ENCODE measurements around the gene HBEGF. TPM values are rescaled to one million over a fixed set of nuclear protein-coding genes. Genes with fewer than 3 reads are reported as not detected.

The HBEGF gene
- total and polyA plus RNA-seq, 4 donors: 0.60 to 1.0 (median 0.78) TPM

DNA sequence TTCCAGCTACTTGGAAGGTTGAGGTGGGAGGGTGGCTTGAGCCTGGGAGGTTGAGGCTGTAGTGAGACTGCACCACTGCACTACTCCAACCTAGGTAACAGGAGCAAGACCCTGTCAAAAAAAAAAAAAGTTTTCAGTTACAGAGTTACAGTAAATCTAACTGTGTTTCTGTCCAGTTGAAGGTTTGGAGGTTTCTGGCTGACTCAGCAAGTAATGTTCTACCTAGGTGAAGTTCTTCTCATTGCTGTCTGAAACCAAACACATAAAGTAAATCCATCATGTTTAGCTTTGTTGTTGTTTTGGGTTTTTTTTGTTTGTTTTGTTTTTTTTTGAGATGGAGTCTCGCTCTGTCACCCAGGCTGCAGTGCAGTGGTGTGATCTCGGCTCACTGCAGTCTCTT, 47.3 kb upstream of the HBEGF start:
- Histone ChIP-seq H3K4me3 (ENCODE audit: low read depth in 1 of 3, low read length in 3 of 3) (no peak overlapping the region), H3K27me3 (ENCODE audit: control insufficient read depth in 4 of 4, insufficient read depth in 4 of 4, low read length in 3 of 4) (no peaks in the 10 kb centered on the region), H3K9me3 (ENCODE audit: control insufficient read depth in 4 of 4, low read length in 3 of 4) (no peaks in the 10 kb centered on the region), H3K27ac (ENCODE audit: low read depth in 1 of 2, low read length in 2 of 2) (no peak overlapping the region), H3K9ac (ENCODE audit: low read depth in 1 of 2, low read length in 2 of 2) (no peak overlapping the region), H3K4me1 (ENCODE audit: control insufficient read depth in 4 of 4, insufficient read depth in 4 of 4, low read length in 3 of 4) (peaks cover 0 to 1% (median 0%) of the 10 kb centered on the region in 4 donors), H3K36me3 (ENCODE audit: control insufficient read depth in 4 of 4, insufficient read depth in 3 of 4, low read depth in 1 of 4, low read length in 3 of 4) (no peaks in the 10 kb centered on the region)
- TF ChIP-seq, protein P1, sequence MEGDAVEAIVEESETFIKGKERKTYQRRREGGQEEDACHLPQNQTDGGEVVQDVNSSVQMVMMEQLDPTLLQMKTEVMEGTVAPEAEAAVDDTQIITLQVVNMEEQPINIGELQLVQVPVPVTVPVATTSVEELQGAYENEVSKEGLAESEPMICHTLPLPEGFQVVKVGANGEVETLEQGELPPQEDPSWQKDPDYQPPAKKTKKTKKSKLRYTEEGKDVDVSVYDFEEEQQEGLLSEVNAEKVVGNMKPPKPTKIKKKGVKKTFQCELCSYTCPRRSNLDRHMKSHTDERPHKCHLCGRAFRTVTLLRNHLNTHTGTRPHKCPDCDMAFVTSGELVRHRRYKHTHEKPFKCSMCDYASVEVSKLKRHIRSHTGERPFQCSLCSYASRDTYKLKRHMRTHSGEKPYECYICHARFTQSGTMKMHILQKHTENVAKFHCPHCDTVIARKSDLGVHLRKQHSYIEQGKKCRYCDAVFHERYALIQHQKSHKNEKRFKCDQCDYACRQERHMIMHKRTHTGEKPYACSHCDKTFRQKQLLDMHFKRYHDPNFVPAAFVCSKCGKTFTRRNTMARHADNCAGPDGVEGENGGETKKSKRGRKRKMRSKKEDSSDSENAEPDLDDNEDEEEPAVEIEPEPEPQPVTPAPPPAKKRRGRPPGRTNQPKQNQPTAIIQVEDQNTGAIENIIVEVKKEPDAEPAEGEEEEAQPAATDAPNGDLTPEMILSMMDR (IDR thresholded peaks at IDR 0.05; ENCODE audit: low read depth, low read length, missing input control): no peak
- no peak for TF ChIP-seq SP1 (IDR thresholded peaks at IDR 0.05)
- no peak for TF ChIP-seq RAD21 (IDR thresholded peaks at IDR 0.05)
- TF ChIP-seq, protein P2, sequence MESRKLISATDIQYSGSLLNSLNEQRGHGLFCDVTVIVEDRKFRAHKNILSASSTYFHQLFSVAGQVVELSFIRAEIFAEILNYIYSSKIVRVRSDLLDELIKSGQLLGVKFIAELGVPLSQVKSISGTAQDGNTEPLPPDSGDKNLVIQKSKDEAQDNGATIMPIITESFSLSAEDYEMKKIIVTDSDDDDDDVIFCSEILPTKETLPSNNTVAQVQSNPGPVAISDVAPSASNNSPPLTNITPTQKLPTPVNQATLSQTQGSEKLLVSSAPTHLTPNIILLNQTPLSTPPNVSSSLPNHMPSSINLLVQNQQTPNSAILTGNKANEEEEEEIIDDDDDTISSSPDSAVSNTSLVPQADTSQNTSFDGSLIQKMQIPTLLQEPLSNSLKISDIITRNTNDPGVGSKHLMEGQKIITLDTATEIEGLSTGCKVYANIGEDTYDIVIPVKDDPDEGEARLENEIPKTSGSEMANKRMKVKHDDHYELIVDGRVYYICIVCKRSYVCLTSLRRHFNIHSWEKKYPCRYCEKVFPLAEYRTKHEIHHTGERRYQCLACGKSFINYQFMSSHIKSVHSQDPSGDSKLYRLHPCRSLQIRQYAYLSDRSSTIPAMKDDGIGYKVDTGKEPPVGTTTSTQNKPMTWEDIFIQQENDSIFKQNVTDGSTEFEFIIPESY (IDR thresholded peaks at IDR 0.05): no peak
- no peak for TF ChIP-seq FOXA1 (IDR thresholded peaks at IDR 0.05)
- no peak for TF ChIP-seq HNF4A (conservative IDR thresholded peaks at IDR 0.05)
- no peak for TF ChIP-seq TAF1 (conservative IDR thresholded peaks at IDR 0.05)
- no peak for TF ChIP-seq RXRA (IDR thresholded peaks at IDR 0.05)
- TF ChIP-seq HNF4G (IDR thresholded peaks at IDR 0.05): no peak
- TF ChIP-seq, protein P3, sequence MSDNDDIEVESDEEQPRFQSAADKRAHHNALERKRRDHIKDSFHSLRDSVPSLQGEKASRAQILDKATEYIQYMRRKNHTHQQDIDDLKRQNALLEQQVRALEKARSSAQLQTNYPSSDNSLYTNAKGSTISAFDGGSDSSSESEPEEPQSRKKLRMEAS (IDR thresholded peaks at IDR 0.05): no peak
- TF ChIP-seq, protein P4, sequence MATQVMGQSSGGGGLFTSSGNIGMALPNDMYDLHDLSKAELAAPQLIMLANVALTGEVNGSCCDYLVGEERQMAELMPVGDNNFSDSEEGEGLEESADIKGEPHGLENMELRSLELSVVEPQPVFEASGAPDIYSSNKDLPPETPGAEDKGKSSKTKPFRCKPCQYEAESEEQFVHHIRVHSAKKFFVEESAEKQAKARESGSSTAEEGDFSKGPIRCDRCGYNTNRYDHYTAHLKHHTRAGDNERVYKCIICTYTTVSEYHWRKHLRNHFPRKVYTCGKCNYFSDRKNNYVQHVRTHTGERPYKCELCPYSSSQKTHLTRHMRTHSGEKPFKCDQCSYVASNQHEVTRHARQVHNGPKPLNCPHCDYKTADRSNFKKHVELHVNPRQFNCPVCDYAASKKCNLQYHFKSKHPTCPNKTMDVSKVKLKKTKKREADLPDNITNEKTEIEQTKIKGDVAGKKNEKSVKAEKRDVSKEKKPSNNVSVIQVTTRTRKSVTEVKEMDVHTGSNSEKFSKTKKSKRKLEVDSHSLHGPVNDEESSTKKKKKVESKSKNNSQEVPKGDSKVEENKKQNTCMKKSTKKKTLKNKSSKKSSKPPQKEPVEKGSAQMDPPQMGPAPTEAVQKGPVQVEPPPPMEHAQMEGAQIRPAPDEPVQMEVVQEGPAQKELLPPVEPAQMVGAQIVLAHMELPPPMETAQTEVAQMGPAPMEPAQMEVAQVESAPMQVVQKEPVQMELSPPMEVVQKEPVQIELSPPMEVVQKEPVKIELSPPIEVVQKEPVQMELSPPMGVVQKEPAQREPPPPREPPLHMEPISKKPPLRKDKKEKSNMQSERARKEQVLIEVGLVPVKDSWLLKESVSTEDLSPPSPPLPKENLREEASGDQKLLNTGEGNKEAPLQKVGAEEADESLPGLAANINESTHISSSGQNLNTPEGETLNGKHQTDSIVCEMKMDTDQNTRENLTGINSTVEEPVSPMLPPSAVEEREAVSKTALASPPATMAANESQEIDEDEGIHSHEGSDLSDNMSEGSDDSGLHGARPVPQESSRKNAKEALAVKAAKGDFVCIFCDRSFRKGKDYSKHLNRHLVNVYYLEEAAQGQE (IDR thresholded peaks at IDR 0.05): no peak
- TF ChIP-seq NR2F2 (IDR thresholded peaks at IDR 0.05): no peak
- no peak for TF ChIP-seq FOXA2 (IDR thresholded peaks at IDR 0.05)
- no peak for TF ChIP-seq JUND (IDR thresholded peaks at IDR 0.05)
- no peak for TF ChIP-seq EGR1 (IDR thresholded peaks at IDR 0.05; ENCODE audit: low read depth in 2 of 2)
- TF ChIP-seq, protein P5, sequence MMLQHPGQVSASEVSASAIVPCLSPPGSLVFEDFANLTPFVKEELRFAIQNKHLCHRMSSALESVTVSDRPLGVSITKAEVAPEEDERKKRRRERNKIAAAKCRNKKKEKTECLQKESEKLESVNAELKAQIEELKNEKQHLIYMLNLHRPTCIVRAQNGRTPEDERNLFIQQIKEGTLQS (IDR thresholded peaks at IDR 0.05): no peak
- 97% methylated on average over 2 of the region's 2 CpGs for WGBS
- DNase-seq (ENCODE audit: low spot score): no peak

DNA sequence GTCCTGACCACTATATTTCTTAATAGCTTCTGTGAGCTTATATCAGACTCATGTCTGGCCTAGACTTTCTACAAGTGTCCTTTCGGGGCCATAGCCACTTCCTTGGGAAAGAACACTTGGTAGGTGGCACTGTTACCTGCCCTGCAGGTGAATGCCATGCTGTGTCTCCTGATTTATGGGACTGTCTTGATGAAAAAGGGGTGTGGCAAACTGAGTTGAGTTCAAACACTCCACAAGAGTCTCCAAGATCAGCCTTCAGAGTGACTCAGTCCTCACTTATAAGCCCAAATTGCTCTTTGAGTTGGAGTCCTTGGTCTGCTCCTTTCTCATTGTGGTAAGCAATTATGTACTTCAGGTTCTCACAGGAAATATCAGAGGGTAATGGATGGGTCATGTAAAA, 45.3 kb upstream of the HBEGF start:
- H3K4me1 ChIP-seq (ENCODE audit: control insufficient read depth in 4 of 4, insufficient read depth in 4 of 4, low read length in 3 of 4): no peaks in the 10 kb centered on the region
- WGBS: 98% methylated on average over 1 of the region's 1 CpG
- DNase-seq (ENCODE audit: low spot score): no peak
- no peaks in the 10 kb centered on the region for H3K9me3 ChIP-seq (ENCODE audit: control insufficient read depth in 4 of 4, low read length in 3 of 4)
- H3K27ac ChIP-seq (ENCODE audit: low read depth in 1 of 2, low read length in 2 of 2): no peak overlapping the region
- H3K36me3 ChIP-seq (ENCODE audit: control insufficient read depth in 4 of 4, insufficient read depth in 3 of 4, low read depth in 1 of 4, low read length in 3 of 4): no peaks in the 10 kb centered on the region
- H3K9ac ChIP-seq (ENCODE audit: low read depth in 1 of 2, low read length in 2 of 2): no peak overlapping the region
- no peaks in the 10 kb centered on the region for H3K27me3 ChIP-seq (ENCODE audit: control insufficient read depth in 4 of 4, insufficient read depth in 4 of 4, low read length in 3 of 4)
- no peak overlapping the region for H3K4me3 ChIP-seq (ENCODE audit: low read depth in 1 of 3, low read length in 3 of 3)
- TF ChIP-seq, protein P4 (IDR thresholded peaks at IDR 0.05): no peak
- TF ChIP-seq TAF1 (conservative IDR thresholded peaks at IDR 0.05) (no peak), GABPA (IDR thresholded peaks at IDR 0.05 in 1 of 2, conservative IDR thresholded peaks at IDR 0.05 in 1 of 2) (no peak), RXRA (IDR thresholded peaks at IDR 0.05) (no peak), SP1 (IDR thresholded peaks at IDR 0.05) (no peak), RAD21 (IDR thresholded peaks at IDR 0.05) (no peak), FOXA1 (IDR thresholded peaks at IDR 0.05) (no peak), HNF4G (IDR thresholded peaks at IDR 0.05) (no peak), JUND (IDR thresholded peaks at IDR 0.05) (no peak), YY1 (IDR thresholded peaks at IDR 0.05) (no peak), FOXA2 (IDR thresholded peaks at IDR 0.05) (no peak), EGR1 (IDR thresholded peaks at IDR 0.05; ENCODE audit: low read depth in 2 of 2) (no peak)
- TF ChIP-seq, protein P2 (IDR thresholded peaks at IDR 0.05): no peak
- TF ChIP-seq, protein P5 (IDR thresholded peaks at IDR 0.05): no peak

Measured in liver (tissue), 9 donors.